Adipose tissue (tissue), 3 donors: ENCODE data around the gene OAS2. TPM values are rescaled to one million over a fixed set of nuclear protein-coding genes. Genes with fewer than 3 reads are reported as not detected.

Experiments used
- H3K27ac ChIP-seq: one replicate; pipeline ENCODE4 v1.5.1; 2013; ENCODE audit warnings: low read depth, low read length
- WGBS, 3 donors: extraction: QIAGEN DNeasy Blood & Tissue Kit; methylation state at CpG; one replicate each; pipeline ENCODE4 v1.1.7; 2013; 5-methylcytosine and 5-hydroxymethylcytosine counted together
- polyA plus RNA-seq, 3 donors: library from polyadenylated mRNA; stranded (reverse); fragments of 200-250 nt; gene quantifications; one replicate each; pipeline ENCODE4 v1.2.3, GENCODE V29; 2013
- donor health status: healthy with polysubstance abuse.
- donor health status: Bipolar disorder and iron deficiency.
- donor health status: healthy.

The OAS2 gene
- polyA plus RNA-seq, 3 donors: 2.2 to 9.4 (median 4.9) TPM

GRCh38 chr12:112998987-112999767 lies 20.9 kb downstream of the OAS2 start:
- 88 to 91% (median 89%) methylated on average over 12 of the region's 12 CpGs for WGBS, 3 donors
- H3K27ac ChIP-seq: no peak overlapping the region

GRCh38 chr12:113000433-113000832 lies 22.1 kb downstream of the OAS2 start:
- H3K27ac ChIP-seq: no peak overlapping the region
- 90 to 94% (median 93%) methylated on average over 6 of the region's 6 CpGs for WGBS, 3 donors

- 44 to 88% (median 84%) methylated on average over 4 of the region's 4 CpGs for WGBS, 3 donors
- no peak overlapping the region for H3K27ac ChIP-seq
Observed at GRCh38 chr12:113002155-113002554, 23.8 kb downstream of the OAS2 start.

- no peak overlapping the region for H3K27ac ChIP-seq
- 92 to 95% (median 94%) methylated on average over 5 of the region's 5 CpGs for whole genome bisulfite sequencing, 3 donors
Observed at GRCh38 chr12:113002676-113003075, 24.4 kb downstream of the OAS2 start.

- H3K27ac ChIP-seq: no peak overlapping the region
- 82 to 91% (median 87%) methylated on average over 9 of the region's 9 CpGs for WGBS, 3 donors
Observed at GRCh38 chr12:113003636-113004035, 25.3 kb downstream of the OAS2 start.

- 78 to 88% (median 85%) methylated on average over 4 of the region's 4 CpGs for WGBS, 3 donors
- H3K27ac ChIP-seq: no peak overlapping the region
Observed at GRCh38 chr12:113005762-113006161, 27.4 kb downstream of the OAS2 start.

- H3K27ac ChIP-seq: no peak overlapping the region
- 88 to 93% (median 92%) methylated on average over 7 of the region's 7 CpGs for WGBS, 3 donors
Observed at GRCh38 chr12:113006206-113006605, 27.9 kb downstream of the OAS2 start.

GRCh38 chr12:113006641-113007040 lies 28.3 kb downstream of the OAS2 start:
- whole genome bisulfite sequencing, 3 donors: 89 to 94% (median 91%) methylated on average over 6 of the region's 6 CpGs
- no peak overlapping the region for H3K27ac ChIP-seq

GRCh38 chr12:113007166-113007565 lies 28.8 kb downstream of the OAS2 start:
- H3K27ac ChIP-seq: no peak overlapping the region
- WGBS, 3 donors: 66 to 95% (median 94%) methylated on average over 4 of the region's 4 CpGs

- 72 to 79% (median 75%) methylated on average over 2 of the region's 2 CpGs for whole genome bisulfite sequencing, 3 donors
- no peak overlapping the region for H3K27ac ChIP-seq
Observed at GRCh38 chr12:113010701-113011100, 32.4 kb downstream of the OAS2 start.

- 55 to 68% (median 58%) methylated on average over 9 of the region's 9 CpGs for WGBS, 3 donors
- H3K27ac ChIP-seq: no peak overlapping the region
Observed at GRCh38 chr12:113014565-113014964, 36.2 kb downstream of the OAS2 start.

- 73 to 85% (median 77%) methylated on average over 5 of the region's 5 CpGs for WGBS, 3 donors
- H3K27ac ChIP-seq: no peak overlapping the region
Observed at GRCh38 chr12:113016796-113017195, 38.5 kb downstream of the OAS2 start.

- 55 to 83% (median 57%) methylated on average over 4 of the region's 4 CpGs for WGBS, 3 donors
- no peak overlapping the region for H3K27ac ChIP-seq
Observed at GRCh38 chr12:113019025-113019424, 40.7 kb downstream of the OAS2 start.

GRCh38 chr12:113021500-113021899 lies 43.2 kb downstream of the OAS2 start:
- 40 to 68% (median 57%) methylated on average over 1 of the region's 1 CpG for WGBS, 3 donors
- H3K27ac ChIP-seq: no peak overlapping the region

GRCh38 chr12:113022563-113023297 lies 44.4 kb downstream of the OAS2 start:
- H3K27ac ChIP-seq: no peak overlapping the region
- WGBS, 3 donors: 86 to 92% (median 87%) methylated on average over 3 of the region's 3 CpGs

GRCh38 chr12:113027726-113028125 lies 49.4 kb downstream of the OAS2 start:
- no peak overlapping the region for H3K27ac ChIP-seq
- 52 to 64% (median 54%) methylated on average over 4 of the region's 4 CpGs for WGBS, 3 donors

- no peak overlapping the region for H3K27ac ChIP-seq
- WGBS, 3 donors: 7 to 16% (median 14%) methylated on average over 9 of the region's 9 CpGs
Observed at GRCh38 chr12:113030875-113031525, 52.7 kb downstream of the OAS2 start.

GRCh38 chr12:113039911-113040445 lies 61.7 kb downstream of the OAS2 start:
- WGBS, 3 donors: 61 to 74% (median 70%) methylated on average over 4 of the region's 4 CpGs
- H3K27ac ChIP-seq: no peak overlapping the region

GRCh38 chr12:113040722-113041171 lies 62.4 kb downstream of the OAS2 start:
- 29 to 72% (median 34%) methylated on average over 7 of the region's 7 CpGs for WGBS, 3 donors
- no peak overlapping the region for H3K27ac ChIP-seq
